Erythroblast (primary cell): ENCODE data around the gene NPFF.

Experiments used
- GATA1 ChIP-seq: IDR thresholded peaks from 2 replicates; pipeline ENCODE4 v1.6.1; 2011; ENCODE audit warnings: low read depth, mild to moderate bottlenecking, control low read depth, low read length, moderate library complexity
- POLR2A ChIP-seq: IDR thresholded peaks from 2 replicates; pipeline ENCODE4 v1.6.1; 2011; ENCODE audit warnings: mild to moderate bottlenecking, low read length

GRCh38 chr12:53507603-53507885, 260 bp upstream of the NPFF start:
- TF ChIP-seq POLR2A (no peak), GATA1 (no peak)
